Natural killer cell (primary cell): ENCODE data around the gene WBP2. TPM values are rescaled to one million over a fixed set of nuclear protein-coding genes. Genes with fewer than 3 reads are reported as not detected.
"Not testable (repeated sequence)": the region's sequence is repeated elsewhere in the genome, so short reads cannot be mapped to it uniquely, and the experiment has no call there.

ENCODE experiments used
- ATAC-seq, 3 donors: fragments of 150-1000 bp in 2 of 3; fragments of 200-7000 bp in 1 of 3; cut with Tn5 transposase; 1 replicate in 1 of 3; 2 replicates in 2 of 3; pipeline ENCODE4 v1.10.0; 2021; ENCODE audit warnings: mild to moderate bottlenecking in 2 of 3, moderate library complexity in 2 of 3
- DNase-seq, 2 donors: peaks; one replicate each; pipeline versions ENCODE4 v3.0.0 to v3.0.0-alpha.2; 2013 to 2021; ENCODE audit warnings: mixed read lengths in 1 of 2
- H3K27ac ChIP-seq: one replicate; pipeline ENCODE4 v1.5.1; 2013; ENCODE audit warnings: mild to moderate bottlenecking, low read length
- H3K27me3 ChIP-seq: one replicate; pipeline ENCODE4 v1.6.1; 2013; ENCODE audit warnings: low read length; ENCODE audit not compliant: control insufficient read depth, insufficient read depth
- H3K36me3 ChIP-seq: one replicate; pipeline ENCODE4 v1.6.1; 2013; ENCODE audit warnings: low read length; ENCODE audit not compliant: control insufficient read depth, insufficient read depth
- H3K4me1 ChIP-seq: one replicate; pipeline ENCODE4 v1.6.1; 2013; ENCODE audit warnings: low read length; ENCODE audit not compliant: control insufficient read depth, insufficient read depth
- H3K4me3 ChIP-seq: one replicate; pipeline ENCODE4 v1.5.1; 2013; ENCODE audit warnings: low read length
- H3K9me3 ChIP-seq: one replicate; pipeline ENCODE4 v1.6.1; 2013; ENCODE audit warnings: low read length; ENCODE audit not compliant: control insufficient read depth, insufficient read depth
- H3K27ac Mint-ChIP-seq, 2 donors: one replicate each; pipeline ENCODE4 v1.8.0; 2022; ENCODE audit warnings: mild to moderate bottlenecking in 2 of 2, mixed read lengths in 2 of 2, moderate library complexity in 1 of 2
- H3K27me3 Mint-ChIP-seq, 2 donors: one replicate each; pipeline ENCODE4 v1.8.0; 2022; ENCODE audit warnings: low read depth in 2 of 2, mixed read lengths in 2 of 2
- H3K36me3 Mint-ChIP-seq: one replicate; pipeline ENCODE4 v1.8.0; 2022; ENCODE audit warnings: mixed read lengths
- H3K4me1 Mint-ChIP-seq, 2 donors: one replicate each; pipeline ENCODE4 v1.8.0; 2022; ENCODE audit warnings: mixed read lengths in 2 of 2
- H3K4me3 Mint-ChIP-seq: one replicate; pipeline ENCODE4 v1.8.0; 2022; ENCODE audit warnings: mild to moderate bottlenecking, moderate library complexity, mixed read lengths
- H3K9me3 Mint-ChIP-seq, 2 donors: one replicate each; pipeline ENCODE4 v1.8.0; 2022; ENCODE audit warnings: mixed read lengths in 2 of 2
- whole genome bisulfite sequencing: methylation state at CpG from one replicate; pipeline ENCODE4 v1.1.7; 2013; ENCODE audit warnings: missing lambda C conversion rate; ENCODE audit not compliant: insufficient coverage; 5-methylcytosine and 5-hydroxymethylcytosine counted together
- intact Hi-C: fragments of 100-400 bp; cut with micrococcal nuclease; formaldehyde crosslinking; loops from one replicate; pipeline ENCODE4 v1.14.2; 2022
- total RNA-seq, 4 donors: library from RNA; stranded (reverse); fragments of 120-200 nt in 1 of 4; gene quantifications; one replicate each; pipeline versions ENCODE4 v1.2.3 to v1.2.4, GENCODE V29; 2013 to 2022
- TF ChIP-seq, protein P1 (sequence below): fragments of 200-600 bp; IDR thresholded peaks from one replicate; pipeline ENCODE4 v1.8.0; 2022; ENCODE audit warnings: antibody characterized with exemption

WBP2 gene
- total RNA-seq, 3 donors from 2014 or later (not counting 1 experiment from before 2014, with no cell fraction given) = 81.1 to 106 (median 95.2) TPM

DNA sequence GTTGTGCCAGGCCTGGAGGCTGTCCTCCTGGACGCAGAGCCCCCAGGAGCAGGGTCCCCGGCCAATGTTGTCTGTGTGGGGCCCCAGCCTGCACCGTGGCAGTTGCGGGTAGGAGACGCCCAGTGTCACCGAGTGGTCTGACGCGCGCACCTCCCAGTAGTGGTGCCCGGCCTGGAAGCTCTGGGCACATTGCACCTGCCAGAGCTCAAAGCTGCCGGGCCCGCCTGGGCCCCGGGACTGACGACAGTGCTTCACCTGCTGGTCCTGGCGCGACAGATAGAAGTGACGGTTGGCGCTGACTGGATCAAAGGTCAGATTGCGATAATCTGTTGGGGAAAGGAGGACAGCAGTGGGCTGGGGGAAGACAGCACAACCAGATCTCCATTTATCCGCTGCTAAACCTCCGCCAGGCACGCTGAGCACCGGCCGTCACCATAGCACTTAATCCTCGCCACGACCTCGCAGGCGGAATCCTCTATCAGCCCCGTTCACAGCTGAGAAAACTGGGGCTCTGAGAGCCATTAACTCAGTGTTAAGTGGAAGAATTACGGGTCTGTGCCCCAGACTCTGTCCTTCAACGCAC lies 36.0 kb upstream of the WBP2 start:
- Histone ChIP-seq H3K9me3 (no peaks in the 10 kb centered on the region), H3K27me3 (no peaks in the 10 kb centered on the region), H3K36me3 (peaks cover 16% of the 10 kb centered on the region), H3K4me3 (no peak overlapping the region), H3K4me1 (peaks cover 16% of the 10 kb centered on the region), H3K27ac (no peak overlapping the region)
- Mint-ChIP-seq H3K36me3 (no peaks in the 10 kb centered on the region), H3K27me3 (no peaks in the 10 kb centered on the region), H3K9me3 (no peaks in the 10 kb centered on the region), H3K27ac (no peak overlapping the region), H3K4me3 (no peak overlapping the region), H3K4me1 (peaks cover 23 to 26% of the 10 kb centered on the region in 2 donors)
- ATAC-seq (no peak), DNase-seq (no peak)
- intact Hi-C loops = no loop called here
- 98% methylated on average over 31 of the region's 31 CpGs for WGBS
- TF ChIP-seq, protein P1, sequence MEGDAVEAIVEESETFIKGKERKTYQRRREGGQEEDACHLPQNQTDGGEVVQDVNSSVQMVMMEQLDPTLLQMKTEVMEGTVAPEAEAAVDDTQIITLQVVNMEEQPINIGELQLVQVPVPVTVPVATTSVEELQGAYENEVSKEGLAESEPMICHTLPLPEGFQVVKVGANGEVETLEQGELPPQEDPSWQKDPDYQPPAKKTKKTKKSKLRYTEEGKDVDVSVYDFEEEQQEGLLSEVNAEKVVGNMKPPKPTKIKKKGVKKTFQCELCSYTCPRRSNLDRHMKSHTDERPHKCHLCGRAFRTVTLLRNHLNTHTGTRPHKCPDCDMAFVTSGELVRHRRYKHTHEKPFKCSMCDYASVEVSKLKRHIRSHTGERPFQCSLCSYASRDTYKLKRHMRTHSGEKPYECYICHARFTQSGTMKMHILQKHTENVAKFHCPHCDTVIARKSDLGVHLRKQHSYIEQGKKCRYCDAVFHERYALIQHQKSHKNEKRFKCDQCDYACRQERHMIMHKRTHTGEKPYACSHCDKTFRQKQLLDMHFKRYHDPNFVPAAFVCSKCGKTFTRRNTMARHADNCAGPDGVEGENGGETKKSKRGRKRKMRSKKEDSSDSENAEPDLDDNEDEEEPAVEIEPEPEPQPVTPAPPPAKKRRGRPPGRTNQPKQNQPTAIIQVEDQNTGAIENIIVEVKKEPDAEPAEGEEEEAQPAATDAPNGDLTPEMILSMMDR = no peak

DNA sequence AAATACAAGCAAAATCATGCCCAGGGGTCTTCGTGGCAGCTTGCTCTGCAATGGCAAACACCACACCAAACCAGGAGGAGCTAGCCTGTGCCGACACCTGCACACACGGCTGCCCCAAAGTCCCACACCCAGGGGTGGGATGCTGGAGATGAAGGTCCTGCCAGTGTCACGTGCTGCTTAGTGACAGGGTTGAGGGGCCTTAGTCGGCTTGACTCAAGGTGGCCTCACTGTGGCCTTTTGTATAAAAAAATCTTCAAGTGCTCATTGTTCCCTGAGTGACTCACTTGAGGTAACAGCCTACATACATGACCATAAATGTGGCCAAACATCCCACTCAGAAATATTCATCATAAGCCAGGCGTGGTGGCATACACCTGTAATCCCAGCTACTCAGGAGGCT lies 34.3 kb upstream of the WBP2 start:
- H3K36me3 Mint-ChIP-seq = no peaks in the 10 kb centered on the region
- H3K27me3 Mint-ChIP-seq = no peaks in the 10 kb centered on the region
- H3K27ac ChIP-seq = no peak overlapping the region
- no peak for DNase-seq
- WGBS = 83% methylated on average over 6 of the region's 6 CpGs
- peaks cover 16% of the 10 kb centered on the region for H3K36me3 ChIP-seq
- TF ChIP-seq, protein P1 = no peak
- H3K4me3 Mint-ChIP-seq = no peak overlapping the region
- ATAC-seq = no peak
- H3K9me3 ChIP-seq = no peaks in the 10 kb centered on the region
- H3K27me3 ChIP-seq = no peaks in the 10 kb centered on the region
- no peaks in the 10 kb centered on the region for H3K9me3 Mint-ChIP-seq
- intact Hi-C loops = loop anchor here (10.0 kb wide), 1 partner anchor 55 kb away; the partner anchor contains the start of gene FBF1
- no peak overlapping the region for H3K27ac Mint-ChIP-seq
- H3K4me1 ChIP-seq = no peaks in the 10 kb centered on the region
- no peak overlapping the region for H3K4me3 ChIP-seq
- H3K4me1 Mint-ChIP-seq = peaks cover 9 to 11% of the 10 kb centered on the region in 2 donors

DNA sequence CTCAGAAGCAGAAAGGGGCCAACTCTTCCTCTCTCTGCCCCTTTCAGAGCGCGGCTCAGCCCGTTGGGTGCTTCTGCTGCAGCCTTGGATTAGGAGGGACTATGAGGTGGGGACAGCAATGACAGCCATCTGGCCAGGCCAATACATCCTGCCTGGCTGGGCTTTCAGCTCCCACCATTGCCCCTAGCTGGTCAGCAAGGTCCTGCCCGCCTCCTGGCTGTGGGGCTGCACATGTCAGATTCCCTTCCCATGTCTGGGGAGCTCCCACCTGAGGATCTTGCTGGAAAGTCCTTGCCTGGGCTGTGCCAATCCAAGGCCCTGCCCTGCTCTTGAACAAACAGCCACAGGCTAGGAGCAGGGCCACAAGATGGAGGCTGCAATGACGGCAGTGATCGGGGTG lies 33.3 kb upstream of the WBP2 start:
- no peak overlapping the region for H3K4me3 ChIP-seq
- no peaks in the 10 kb centered on the region for H3K36me3 Mint-ChIP-seq
- no peaks in the 10 kb centered on the region for H3K4me1 ChIP-seq
- peaks cover 0 to 1% of the 10 kb centered on the region in 2 donors for H3K4me1 Mint-ChIP-seq
- no peaks in the 10 kb centered on the region for H3K27me3 ChIP-seq
- ATAC-seq = no peak
- no peak overlapping the region for H3K4me3 Mint-ChIP-seq
- TF ChIP-seq, protein P1 = no peak
- no peaks in the 10 kb centered on the region for H3K9me3 Mint-ChIP-seq
- WGBS = 93% methylated on average over 2 of the region's 6 CpGs
- peaks cover 16% of the 10 kb centered on the region for H3K36me3 ChIP-seq
- no peak overlapping the region for H3K27ac Mint-ChIP-seq
- H3K27me3 Mint-ChIP-seq = no peaks in the 10 kb centered on the region
- DNase-seq = no peak
- intact Hi-C loops = loop anchor here (10.0 kb wide), 1 partner anchor 56 kb away; the partner anchor contains the start of gene FBF1
- no peak overlapping the region for H3K27ac ChIP-seq
- no peaks in the 10 kb centered on the region for H3K9me3 ChIP-seq

DNA sequence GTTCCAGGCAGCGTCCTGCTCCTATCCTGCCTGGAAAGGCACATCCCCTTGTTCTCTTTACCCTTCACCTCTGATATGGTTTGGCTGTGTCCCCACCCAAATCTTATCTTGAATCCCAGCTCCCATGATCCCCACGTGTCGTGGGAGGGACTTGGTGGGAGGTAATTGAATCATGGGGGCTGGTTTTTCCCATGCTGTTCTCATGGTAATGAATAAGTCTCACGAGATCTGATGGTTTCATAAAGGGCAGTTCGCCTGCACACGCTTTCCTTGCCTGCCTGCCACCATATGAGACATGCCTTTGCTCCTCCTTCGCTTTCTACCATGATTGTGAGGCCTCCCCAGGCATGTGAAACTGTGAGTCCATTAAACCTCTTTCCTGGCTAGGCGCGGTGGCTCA lies 30.7 kb upstream of the WBP2 start:
- not testable (repeated sequence) for H3K36me3 Mint-ChIP-seq, ATAC-seq, H3K4me1 ChIP-seq, H3K27me3 Mint-ChIP-seq, H3K27ac ChIP-seq, H3K27me3 ChIP-seq, H3K9me3 ChIP-seq, H3K27ac Mint-ChIP-seq, H3K4me1 Mint-ChIP-seq, H3K4me3 ChIP-seq, H3K4me3 Mint-ChIP-seq, H3K9me3 Mint-ChIP-seq, DNase-seq, H3K36me3 ChIP-seq
- intact Hi-C loops = loop anchor here (10.0 kb wide), 1 partner anchor 59 kb away; the partner anchor contains the start of gene FBF1
- WGBS = 92% methylated on average over 7 of the region's 9 CpGs
